SU-DHL-6 (cell line): Measurements from ENCODE around the gene HRC.

Source experiments
- H2AFZ ChIP-seq: fragments of 200-600 bp; sonication (generic); 2 replicates; pipeline ENCODE4 v1.6.1; 2014; ENCODE audit warnings: low read depth, mild to moderate bottlenecking, moderate library complexity, mixed read lengths, antibody characterized with exemption, low read length; ENCODE audit not compliant: severe bottlenecking
- H3F3A ChIP-seq: fragments of 200-600 bp; shearing (Covaris generic); 2 replicates; pipeline ENCODE4 v1.6.0; 2016; ENCODE audit warnings: antibody characterized with exemption, mild to moderate bottlenecking; ENCODE audit not compliant: insufficient read depth
- H3K27ac ChIP-seq: fragments of 200-600 bp; sonication (generic); 2 replicates; pipeline ENCODE4 v1.5.1; 2016; ENCODE audit warnings: low read depth, mild to moderate bottlenecking, low read length, moderate library complexity, mixed read lengths
- H3K27me3 ChIP-seq: fragments of 200-600 bp; sonication (generic), shearing (Covaris generic); 2 replicates; pipeline ENCODE4 v1.6.0; 2014; ENCODE audit warnings: mild to moderate bottlenecking, low read length
- H3K36me3 ChIP-seq: fragments of 200-600 bp; sonication (generic); 2 replicates; pipeline ENCODE4 v1.6.1; 2014; ENCODE audit warnings: mild to moderate bottlenecking, low read length, mixed read lengths
- H3K4me2 ChIP-seq: fragments of 300-600, 200-600 bp; shearing (Covaris generic), sonication (generic); 2 replicates; pipeline ENCODE4 v1.6.0; 2014; ENCODE audit warnings: low read length, low read depth, mild to moderate bottlenecking; ENCODE audit not compliant: poor library complexity, severe bottlenecking
- H3K4me3 ChIP-seq: fragments of 200-600 bp; sonication (generic); 2 replicates; pipeline ENCODE4 v1.5.1; 2014; ENCODE audit warnings: antibody characterized with exemption, low read length, mild to moderate bottlenecking, mixed read lengths; ENCODE audit not compliant: insufficient read depth, poor library complexity, severe bottlenecking
- H3K79me2 ChIP-seq: fragments of 200-600 bp; sonication (generic); 2 replicates; pipeline ENCODE4 v1.6.1; 2014; ENCODE audit warnings: mild to moderate bottlenecking, low read length, moderate library complexity; ENCODE audit not compliant: insufficient read depth
- H3K9ac ChIP-seq: fragments of 200-600 bp; sonication (generic); 2 replicates; pipeline ENCODE4 v1.7.0; 2014; ENCODE audit warnings: mild to moderate bottlenecking, low read length
- H3K9me2 ChIP-seq: fragments of 200-600 bp; sonication (generic); replicated peaks from 2 replicates; pipeline ENCODE4 v1.6.1; 2014; ENCODE audit warnings: low read length; ENCODE audit not compliant: insufficient read depth
- H3K9me3 ChIP-seq: fragments of 200-600 bp; sonication (generic); 2 replicates; pipeline ENCODE4 v1.6.1; 2014; ENCODE audit warnings: low read length, mixed read lengths; ENCODE audit not compliant: insufficient read depth
- H4K20me1 ChIP-seq: fragments of 200-600 bp; sonication (generic); 2 replicates; pipeline ENCODE4 v1.6.1; 2014; ENCODE audit warnings: low read depth, mild to moderate bottlenecking, antibody characterized with exemption, low read length, moderate library complexity, mixed read lengths
- EZH2phosphoT487 ChIP-seq: fragments of 200-600 bp; sonication (generic), shearing (Covaris generic); conservative IDR thresholded peaks from 2 replicates; pipeline ENCODE4 v1.6.1; 2018; ENCODE audit warnings: mild to moderate bottlenecking, antibody characterized with exemption, low read length, moderate library complexity, mixed read lengths
- TF ChIP-seq, protein P1 (sequence below): fragments of 200-600 bp; sonication (generic); IDR thresholded peaks from one replicate; pipeline ENCODE4 v1.5.1; 2017; ENCODE audit warnings: antibody characterized with exemption, mild to moderate bottlenecking, low read length, moderate library complexity; ENCODE audit not compliant: insufficient read depth, poor library complexity, severe bottlenecking

The HRC gene

DNA sequence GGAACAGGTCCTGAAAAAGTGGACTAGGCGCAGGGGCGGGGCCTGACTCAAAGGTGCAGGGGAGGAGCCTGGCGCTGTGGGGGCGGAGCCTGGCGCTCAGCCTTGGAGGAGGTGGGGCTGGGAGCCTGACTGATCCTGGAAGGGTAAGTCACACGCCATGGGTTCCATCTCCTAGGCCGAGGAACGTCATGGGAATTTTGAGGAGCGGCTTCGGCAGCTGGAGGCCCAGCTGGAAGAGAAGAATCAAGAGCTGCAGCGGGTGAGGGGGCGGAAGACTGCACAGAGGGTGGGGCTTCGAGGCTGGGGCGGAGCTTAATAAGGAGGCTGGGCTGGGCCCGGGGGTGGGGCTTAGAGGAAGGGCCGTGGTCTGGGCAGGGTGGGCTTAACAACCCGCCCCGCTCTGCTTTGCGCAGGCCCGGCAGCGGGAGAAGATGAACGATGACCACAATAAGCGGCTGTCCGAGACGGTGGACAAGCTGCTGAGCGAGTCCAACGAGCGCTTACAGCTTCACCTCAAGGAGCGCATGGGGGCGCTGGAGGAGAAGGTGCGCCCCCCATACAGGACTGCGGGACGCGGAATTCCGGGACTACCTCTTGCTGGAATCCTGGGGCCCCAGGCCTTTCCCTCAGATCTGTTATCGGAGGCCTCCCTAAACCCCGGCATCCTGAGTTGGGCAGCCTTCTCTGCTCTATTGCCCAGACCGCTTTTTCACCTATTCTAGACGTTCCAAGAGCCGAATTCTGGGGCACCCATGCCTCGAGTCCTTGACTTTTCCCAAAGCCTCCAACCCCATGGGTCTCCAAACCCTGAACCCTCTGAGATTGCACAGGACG lies 21.4 kb downstream of the HRC start:
- Histone ChIP-seq H3K9ac (no peak overlapping the region), H3K9me2 (no peaks in the 10 kb centered on the region), H3K36me3 (no peaks in the 10 kb centered on the region), H3K4me2 (no peak overlapping the region), H3K27me3 (no peaks in the 10 kb centered on the region), H3K4me3 (no peak overlapping the region), H4K20me1 (no peaks in the 10 kb centered on the region), H3F3A (no peaks in the 10 kb centered on the region), H2AFZ (no peak overlapping the region), H3K79me2 (no peaks in the 10 kb centered on the region), H3K27ac (no peak overlapping the region), H3K9me3 (no peaks in the 10 kb centered on the region)
- TF ChIP-seq EZH2phosphoT487: no peak
- TF ChIP-seq, protein P1, sequence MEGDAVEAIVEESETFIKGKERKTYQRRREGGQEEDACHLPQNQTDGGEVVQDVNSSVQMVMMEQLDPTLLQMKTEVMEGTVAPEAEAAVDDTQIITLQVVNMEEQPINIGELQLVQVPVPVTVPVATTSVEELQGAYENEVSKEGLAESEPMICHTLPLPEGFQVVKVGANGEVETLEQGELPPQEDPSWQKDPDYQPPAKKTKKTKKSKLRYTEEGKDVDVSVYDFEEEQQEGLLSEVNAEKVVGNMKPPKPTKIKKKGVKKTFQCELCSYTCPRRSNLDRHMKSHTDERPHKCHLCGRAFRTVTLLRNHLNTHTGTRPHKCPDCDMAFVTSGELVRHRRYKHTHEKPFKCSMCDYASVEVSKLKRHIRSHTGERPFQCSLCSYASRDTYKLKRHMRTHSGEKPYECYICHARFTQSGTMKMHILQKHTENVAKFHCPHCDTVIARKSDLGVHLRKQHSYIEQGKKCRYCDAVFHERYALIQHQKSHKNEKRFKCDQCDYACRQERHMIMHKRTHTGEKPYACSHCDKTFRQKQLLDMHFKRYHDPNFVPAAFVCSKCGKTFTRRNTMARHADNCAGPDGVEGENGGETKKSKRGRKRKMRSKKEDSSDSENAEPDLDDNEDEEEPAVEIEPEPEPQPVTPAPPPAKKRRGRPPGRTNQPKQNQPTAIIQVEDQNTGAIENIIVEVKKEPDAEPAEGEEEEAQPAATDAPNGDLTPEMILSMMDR: no peak

DNA sequence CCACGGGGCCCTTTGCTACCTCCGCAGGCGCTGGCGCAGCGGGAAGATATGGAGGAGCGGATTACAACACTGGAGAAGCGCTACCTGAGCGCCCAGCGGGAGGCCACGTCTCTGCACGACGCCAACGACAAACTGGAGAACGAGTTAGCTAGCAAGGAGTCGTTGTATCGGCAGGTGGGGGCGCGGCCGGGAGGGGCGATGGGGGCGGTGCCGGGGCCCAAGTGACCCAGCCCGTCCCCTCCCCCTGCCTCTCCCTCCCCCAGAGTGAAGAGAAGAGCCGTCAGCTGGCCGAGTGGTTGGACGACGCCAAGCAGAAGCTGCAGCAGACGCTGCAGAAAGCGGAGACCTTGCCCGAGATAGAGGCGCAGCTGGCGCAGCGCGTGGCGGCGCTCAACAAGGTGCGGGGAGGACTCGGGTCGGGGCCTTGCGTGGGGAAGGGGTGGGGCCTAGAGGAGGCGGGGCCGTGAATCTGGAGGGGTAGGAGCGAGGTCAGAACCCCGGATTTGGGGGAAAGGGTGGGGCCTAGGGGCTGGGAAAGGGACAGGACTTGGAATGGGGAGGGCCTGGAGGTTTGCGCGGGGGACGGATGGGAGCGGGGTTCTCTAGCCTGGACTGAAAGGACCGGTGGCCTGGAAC lies 22.1 kb downstream of the HRC start:
- no peaks in the 10 kb centered on the region for H3K36me3 ChIP-seq
- H2AFZ ChIP-seq: no peak overlapping the region
- TF ChIP-seq, protein P1: no peak
- no peak for TF ChIP-seq EZH2phosphoT487
- no peaks in the 10 kb centered on the region for H3K27me3 ChIP-seq
- H3K9ac ChIP-seq: no peak overlapping the region
- H3K9me3 ChIP-seq: no peaks in the 10 kb centered on the region
- H4K20me1 ChIP-seq: no peaks in the 10 kb centered on the region
- no peaks in the 10 kb centered on the region for H3K79me2 ChIP-seq
- H3K9me2 ChIP-seq: no peaks in the 10 kb centered on the region
- no peak overlapping the region for H3K27ac ChIP-seq
- H3K4me2 ChIP-seq: no peak overlapping the region
- H3F3A ChIP-seq: no peaks in the 10 kb centered on the region
- H3K4me3 ChIP-seq: no peak overlapping the region

DNA sequence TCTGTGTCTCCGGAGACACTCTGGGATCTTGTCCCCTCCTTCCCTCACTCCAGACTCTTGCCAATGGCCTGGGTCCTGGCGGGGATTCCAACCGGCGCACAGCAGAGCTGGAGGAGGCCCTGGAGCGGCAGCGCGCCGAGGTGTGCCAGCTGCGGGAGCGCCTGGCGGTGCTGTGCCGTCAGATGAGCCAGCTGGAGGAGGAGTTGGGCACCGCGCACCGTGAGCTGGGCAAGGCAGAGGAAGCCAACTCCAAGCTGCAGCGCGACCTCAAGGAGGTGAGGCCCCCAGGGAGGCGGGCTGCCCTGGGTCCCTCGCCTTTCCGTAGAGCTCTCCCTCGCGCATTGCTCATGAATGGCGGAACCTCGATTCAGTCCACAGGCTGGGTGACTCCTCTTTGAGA lies 24.9 kb downstream of the HRC start:
- Histone ChIP-seq H3K4me3 (no peak overlapping the region), H3K27ac (no peak overlapping the region)

More for the DNA sequence above, 24.9 kb downstream of the HRC start:
- Histone ChIP-seq H4K20me1 (no peaks in the 10 kb centered on the region), H3K4me2 (no peak overlapping the region), H3K27me3 (no peaks in the 10 kb centered on the region), H2AFZ (no peak overlapping the region), H3K79me2 (no peaks in the 10 kb centered on the region), H3F3A (no peaks in the 10 kb centered on the region), H3K9me3 (no peaks in the 10 kb centered on the region), H3K36me3 (no peaks in the 10 kb centered on the region), H3K9me2 (no peaks in the 10 kb centered on the region), H3K9ac (no peak overlapping the region)
- TF ChIP-seq, protein P1: no peak
- TF ChIP-seq EZH2phosphoT487: no peak
